A673 (cell line): ENCODE measurements around the gene POSTN.

Source experiments
- CTCF ChIP-seq: fragments of 300-800, 200-600 bp; sonication (generic); conservative IDR thresholded peaks from 2 replicates; pipeline ENCODE4 v1.5.1; 2017; ENCODE audit warnings: low read depth, mild to moderate bottlenecking, antibody characterized with exemption, low read length, moderate library complexity, mixed read lengths
- EZH2 ChIP-seq: fragments of 200-600 bp; sonication (generic); IDR thresholded peaks from 2 replicates; pipeline ENCODE4 v1.6.1; 2017; ENCODE audit warnings: borderline replicate concordance, low read depth, mild to moderate bottlenecking, mixed read lengths, antibody characterized with exemption, low read length; ENCODE audit not compliant: poor library complexity, severe bottlenecking

GRCh38 chr13:37544995-37545394, 53.6 kb downstream of the POSTN start:
- TF ChIP-seq EZH2 (no peak), CTCF (no peak)
